Thyroid gland (tissue), 4 donors: Measurements from ENCODE around the gene APOO. TPM values are rescaled to one million over a fixed set of nuclear protein-coding genes. Genes with fewer than 3 reads are reported as not detected.

ENCODE experiments used
- DNase-seq, 2 donors: peaks; one replicate each; pipeline ENCODE4 v3.0.0-alpha.2; 2019
- H3K27ac ChIP-seq, 3 donors: fragments of 200-600 bp; sonication (generic); 1 replicate in 2 of 3; 2 replicates in 1 of 3; pipeline ENCODE4 v1.5.1; 2016 to 2019; ENCODE audit warnings: mild to moderate bottlenecking in 1 of 3, moderate library complexity in 1 of 3
- H3K27me3 ChIP-seq: fragments of 200-600 bp; sonication (generic); one replicate; pipeline ENCODE4 v1.5.1; 2019
- H3K36me3 ChIP-seq, 2 donors: fragments of 200-600 bp; sonication (generic); one replicate each; pipeline ENCODE4 v1.5.1; 2016 to 2019
- H3K4me1 ChIP-seq, 2 donors: fragments of 200-600 bp; sonication (generic); one replicate each; pipeline ENCODE4 v1.5.1; 2017 to 2019
- H3K4me3 ChIP-seq, 3 donors: fragments of 200-600 bp; sonication (generic); replicated peaks in 1 of 3; 1 replicate in 2 of 3; 2 replicates in 1 of 3; pipeline ENCODE4 v1.5.1; 2016; ENCODE audit warnings: mild to moderate bottlenecking in 1 of 3
- H3K9me3 ChIP-seq: fragments of 200-600 bp; sonication (generic); one replicate; pipeline ENCODE4 v1.5.1; 2017
- CTCF ChIP-seq, 6 experiments: fragments of 200-600 bp in 3 of 6; fragments of 450-650 bp in 3 of 6; sonication (generic) in 3 of 6; IDR thresholded peaks; one replicate each; pipeline ENCODE4 v1.5.1; 2016 to 2019; ENCODE audit warnings: antibody characterized with exemption in 6 of 6, mild to moderate bottlenecking in 2 of 6, inconsistent platforms in 1 of 6, moderate library complexity in 1 of 6
- POLR2A ChIP-seq, 2 donors: fragments of 450-650 bp; IDR thresholded peaks; one replicate each; pipeline ENCODE4 v1.6.1; 2017; ENCODE audit warnings: antibody characterized with exemption in 2 of 2, mild to moderate bottlenecking in 2 of 2, moderate library complexity in 1 of 2
- WGBS, 2 donors: methylation state at CpG; one replicate each; pipeline ENCODE4 v1.1.5; 2017; 5-methylcytosine and 5-hydroxymethylcytosine counted together
- intact Hi-C: fragments of 100-400 bp; cut with DNase I; formaldehyde crosslinking; loops from one replicate; pipeline ENCODE4 v1.15.1; 2023
- total RNA-seq, 4 donors: library from RNA; depleted of rRNA; stranded (reverse); fragments of >200 nt; gene quantifications; one replicate each; pipeline ENCODE4 v1.2.3, GENCODE V29; 2016

The APOO gene
- total RNA-seq, 4 donors from 2014 or later, result 12.6 to 34.8 (median 22.5) TPM

GRCh38 chrX:23787745-23788118 lies 120.0 kb downstream of the APOO start:
- Histone ChIP-seq H3K27me3 (no peaks in the 10 kb centered on the region), H3K27ac (no peak overlapping the region), H3K9me3 (no peaks in the 10 kb centered on the region), H3K4me1 (no peaks in the 10 kb centered on the region), H3K36me3 (no peaks in the 10 kb centered on the region), H3K4me3 (no peak overlapping the region)
- DNase-seq, result no peak
- intact Hi-C loops, result no loop called here
- TF ChIP-seq CTCF (IDR thresholded peaks at IDR 0.05) (no peak), POLR2A (IDR thresholded peaks at IDR 0.05) (no peak)
- 92 to 93% methylated on average over 2 of the region's 2 CpGs for WGBS, 2 donors

GRCh38 chrX:23786268-23786815 lies 121.4 kb downstream of the APOO start:
- H3K27me3 ChIP-seq, result no peaks in the 10 kb centered on the region
- H3K36me3 ChIP-seq, result no peaks in the 10 kb centered on the region
- peak overlapping the region in 1 of 3 donors; percentile 5 for H3K27ac ChIP-seq
- intact Hi-C loops, result no loop called here
- TF ChIP-seq CTCF (IDR thresholded peaks at IDR 0.05) (no peak), POLR2A (IDR thresholded peaks at IDR 0.05) (no peak)
- no peak overlapping the region for H3K4me3 ChIP-seq
- no peak for DNase-seq
- no peaks in the 10 kb centered on the region for H3K4me1 ChIP-seq
- WGBS, 2 donors, result 83 to 86% methylated on average over 11 of the region's 11 CpGs
- H3K9me3 ChIP-seq, result no peaks in the 10 kb centered on the region

- TF ChIP-seq CTCF (IDR thresholded peaks at IDR 0.05), result no peak
- no peak for TF ChIP-seq POLR2A (IDR thresholded peaks at IDR 0.05)
- Histone ChIP-seq H3K4me1 (no peaks in the 10 kb centered on the region), H3K36me3 (no peaks in the 10 kb centered on the region), H3K9me3 (no peaks in the 10 kb centered on the region), H3K27me3 (no peaks in the 10 kb centered on the region), H3K27ac (peak overlapping the region; percentile 92 to 98 (median 94)), H3K4me3 (no peak overlapping the region)
- intact Hi-C loops, result no loop called here
- 33 to 34% methylated on average over 2 of the region's 2 CpGs for WGBS, 2 donors
- DNase-seq, result no peak
Measured at GRCh38 chrX:23785580-23785979, 122.2 kb downstream of the APOO start.

GRCh38 chrX:23784470-23785331 lies 123.0 kb downstream of the APOO start:
- TF ChIP-seq POLR2A (IDR thresholded peaks at IDR 0.05) (peak in 1 of 2 donors; percentile 27), CTCF (IDR thresholded peaks at IDR 0.05) (no peak)
- peak overlapping the region; percentile 92 to 98 (median 94) for H3K27ac ChIP-seq
- 43 to 66% methylated on average over 8 of the region's 8 CpGs for WGBS, 2 donors
- H3K4me3 ChIP-seq, result peak overlapping the region; percentile 29 to 59 (median 41)
- H3K9me3 ChIP-seq, result no peaks in the 10 kb centered on the region
- H3K27me3 ChIP-seq, result no peaks in the 10 kb centered on the region
- H3K36me3 ChIP-seq, result no peaks in the 10 kb centered on the region
- peak in 1 of 2 donors; percentile 29 for DNase-seq
- H3K4me1 ChIP-seq, result no peaks in the 10 kb centered on the region
- intact Hi-C loops, result no loop called here
